Spleen (tissue), 7 donors: ENCODE results near the gene ATP2B2.

Experiments
- CTCF ChIP-seq, 11 experiments: fragments of 200-600 bp in 7 of 11; fragments of 450-650 bp in 4 of 11; sonication (generic) in 4 of 11; IDR thresholded peaks in 8 of 11; conservative IDR thresholded peaks in 3 of 11; 1 replicate in 7 of 11; 2 replicates in 4 of 11; pipeline versions ENCODE4 v1.4.0 to v1.8.0; 2016 to 2021; ENCODE audit warnings: antibody characterized with exemption in 11 of 11, inconsistent platforms in 4 of 11, mild to moderate bottlenecking in 1 of 11
- POLR2A ChIP-seq, 3 donors: fragments of 450-650 bp; IDR thresholded peaks; one replicate each; pipeline ENCODE4 v1.5.1; 2017; ENCODE audit warnings: antibody characterized with exemption in 3 of 3, mild to moderate bottlenecking in 1 of 3
- POLR2AphosphoS5 ChIP-seq, 3 donors: sonication (generic); formaldehyde crosslinking; IDR thresholded peaks; one replicate each; pipeline ENCODE4 v1.5.1; 2017; ENCODE audit warnings: antibody characterized with exemption in 3 of 3
- donor health status: DM: no; HTN: no; CAD: no; lungs with moderate emphysema.
- donor health status: DM: no; HTN: no; CAD: no.
- donor health status: DM: no; HTN: no; CAD: no.

- TF ChIP-seq CTCF (IDR thresholded peaks at IDR 0.05 in 8 of 11, conservative IDR thresholded peaks at IDR 0.05 in 3 of 11) (no peak), POLR2AphosphoS5 (IDR thresholded peaks at IDR 0.05) (no peak), POLR2A (IDR thresholded peaks at IDR 0.05) (no peak)
Measured at GRCh38 chr3:10317311-10317960, 187.9 kb downstream of the ATP2B2 start.
